GM12873 (cell line): ENCODE measurements around the gene FOXD3.

ENCODE experiments used
- CTCF ChIP-seq: IDR thresholded peaks from 2 replicates; pipeline ENCODE4 v1.5.1; 2012; ENCODE audit warnings: low read depth, mild to moderate bottlenecking, moderate library complexity, low read length, control low read depth; ENCODE audit not compliant: insufficient read depth; ENCODE audit errors: missing control alignments

Gene FOXD3

DNA sequence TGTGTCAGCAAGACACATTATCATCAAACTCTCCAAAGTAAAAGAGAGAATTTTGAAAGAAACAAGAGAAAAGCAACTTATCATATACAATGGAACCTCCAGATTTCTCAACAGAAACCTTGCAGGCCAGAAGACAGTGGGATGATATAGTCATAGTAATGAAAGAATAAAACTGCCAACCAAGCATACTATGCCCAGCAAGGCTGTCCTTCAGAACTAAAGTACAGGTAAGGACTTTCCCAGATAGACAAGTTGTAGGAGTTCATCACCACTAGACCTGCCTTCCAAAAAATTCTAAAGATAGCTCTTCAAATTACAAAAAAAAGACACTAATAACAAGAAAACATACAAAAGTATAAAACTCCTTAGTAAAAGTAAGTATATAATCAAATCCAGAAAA, 33.2 kb upstream of the FOXD3 start:
- TF ChIP-seq CTCF = no peak

DNA sequence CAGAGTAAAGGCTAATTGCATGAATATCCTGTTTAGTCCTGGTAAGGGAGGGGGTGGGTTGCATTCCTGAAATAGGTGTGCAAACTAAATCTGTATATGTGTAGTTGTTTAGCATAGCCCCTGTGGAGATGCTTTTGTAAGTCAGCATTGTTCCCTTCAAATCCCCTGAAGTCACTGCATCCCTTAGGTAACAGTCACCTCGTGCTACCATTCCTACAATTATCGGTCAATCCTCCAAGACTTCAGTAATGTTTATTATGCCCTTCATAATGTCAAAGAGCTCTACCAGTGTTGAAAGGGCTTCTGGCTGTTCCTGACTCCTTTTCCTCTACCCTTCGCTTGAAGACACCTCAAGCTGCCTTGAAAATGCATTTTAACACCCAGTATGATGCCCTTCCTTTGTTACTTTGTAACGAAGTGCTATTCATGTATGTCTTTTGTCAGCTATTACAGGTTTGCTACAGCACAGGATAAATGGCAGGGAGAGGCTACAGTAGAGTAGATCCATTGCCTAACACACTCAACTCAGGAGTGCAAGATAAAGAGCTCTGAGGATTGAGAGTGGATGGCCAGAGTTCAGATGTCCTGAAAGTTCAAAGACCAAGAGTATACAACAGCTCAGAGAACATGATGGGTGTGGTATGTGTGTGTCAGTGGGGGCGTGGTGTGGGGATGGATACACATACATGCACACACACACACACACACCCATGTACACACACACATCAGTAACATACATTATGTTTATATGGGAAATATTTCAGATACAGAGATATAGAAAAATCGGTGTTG, 27.4 kb upstream of the FOXD3 start:
- no peak for TF ChIP-seq CTCF

GRCh38 chr1:63304410-63304809, 18.0 kb upstream of the FOXD3 start:
- no peak for TF ChIP-seq CTCF

DNA sequence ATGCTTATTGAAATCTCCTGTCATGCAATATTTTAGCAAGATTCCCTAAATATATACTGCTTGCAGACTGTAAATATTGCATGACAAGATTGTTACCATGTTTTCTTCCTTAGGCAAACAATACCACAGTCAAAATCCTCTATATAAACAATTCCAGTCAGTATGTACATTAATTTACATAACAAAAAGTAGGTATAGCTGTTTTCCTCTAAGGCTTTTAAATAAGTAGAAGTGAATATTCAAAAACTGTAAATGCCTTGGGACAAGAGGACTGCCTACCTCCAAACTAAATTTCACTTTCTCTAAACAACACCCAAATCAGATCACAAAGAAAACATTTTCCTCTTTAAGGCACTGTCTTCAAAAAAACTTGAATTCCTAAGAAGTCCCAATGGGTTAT, 17.3 kb upstream of the FOXD3 start:
- TF ChIP-seq CTCF = no peak

DNA sequence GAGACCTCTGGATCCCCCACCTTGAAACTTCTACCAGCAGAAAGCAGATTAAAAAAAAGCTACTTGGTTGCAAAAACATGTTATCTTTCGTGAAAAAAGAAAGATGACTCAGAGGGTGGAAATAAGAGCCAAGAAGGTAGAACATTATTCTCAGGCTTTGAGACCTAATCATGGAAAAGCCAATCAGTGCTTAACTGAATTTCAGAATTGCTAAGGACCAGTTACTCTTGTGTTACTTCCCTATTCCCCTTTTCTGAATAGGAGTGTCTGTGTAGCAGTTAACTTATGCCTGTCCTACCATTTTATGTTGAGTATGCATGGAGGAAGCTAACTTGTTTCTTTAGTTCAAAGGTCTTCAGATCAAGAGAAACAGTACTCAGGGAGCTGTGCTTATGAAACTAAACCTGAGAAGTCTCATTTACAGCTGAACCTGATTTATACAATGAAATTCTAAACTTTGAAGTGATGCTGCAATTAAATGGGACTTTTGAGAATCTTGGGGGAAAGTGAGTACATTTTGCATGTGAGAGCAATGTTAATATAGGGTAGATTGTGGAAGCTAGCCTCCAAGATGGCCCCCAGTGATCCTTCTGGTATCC, 15.1 kb upstream of the FOXD3 start:
- TF ChIP-seq CTCF = no peak

- TF ChIP-seq CTCF = no peak
These were observed 5.8 kb upstream of the FOXD3 start for GRCh38 chr1:63316598-63316983.

- TF ChIP-seq CTCF = peak; percentile 61
These were observed 5.2 kb upstream of the FOXD3 start for GRCh38 chr1:63316984-63317816.
